CD4-positive, alpha-beta memory T cell (primary cell): Measurements from ENCODE around the gene AGPAT3. TPM values are rescaled to one million over a fixed set of nuclear protein-coding genes. Genes with fewer than 3 reads are reported as not detected.

Experiments
- CTCF ChIA-PET: fragments of 350-600 bp; sonication (Branson Sonifier 250); formaldehyde crosslinking; loops from one replicate; lab custom pipeline; 2021; ENCODE audit warnings: inconsistent platforms; ENCODE audit not compliant: partially characterized antibody; lab: Charles Lee
- POLR2A ChIA-PET: fragments of 350-600 bp; sonication (Branson Sonifier 250); formaldehyde crosslinking; loops from one replicate; lab custom pipeline; 2021; ENCODE audit not compliant: partially characterized antibody; lab: Charles Lee
- DNase-seq, 5 donors: peaks; one replicate each; pipeline versions ENCODE4 v3.0.0 to v3.0.0-alpha.2; 2020 to 2022; ENCODE audit warnings: mixed read lengths in 1 of 5
- H3K27ac ChIP-seq: one replicate; pipeline ENCODE4 v1.7.0; 2013; ENCODE audit warnings: low read depth, low read length
- H3K27me3 ChIP-seq: 2 replicates; pipeline ENCODE4 v1.7.0; 2013; ENCODE audit warnings: mild to moderate bottlenecking, low read length, moderate library complexity; ENCODE audit not compliant: insufficient read depth
- H3K36me3 ChIP-seq: 2 replicates; pipeline ENCODE4 v1.7.0; 2013; ENCODE audit warnings: mild to moderate bottlenecking, low read length, moderate library complexity; ENCODE audit not compliant: insufficient read depth
- H3K4me1 ChIP-seq: 2 replicates; pipeline ENCODE4 v1.7.0; 2013; ENCODE audit warnings: mild to moderate bottlenecking, low read length, moderate library complexity; ENCODE audit not compliant: insufficient read depth
- H3K4me3 ChIP-seq, 2 donors: one replicate each; pipeline ENCODE4 v1.7.0; 2013; ENCODE audit warnings: low read length in 2 of 2, mild to moderate bottlenecking in 1 of 2
- H3K9me3 ChIP-seq, 2 donors: one replicate each; pipeline ENCODE4 v1.7.0; 2013; ENCODE audit warnings: low read length in 2 of 2, control low read depth in 1 of 2; ENCODE audit not compliant: control insufficient read depth in 1 of 2
- H3K27ac Mint-ChIP-seq, 7 donors: one replicate each; pipeline ENCODE4 v1.8.0; 2020 to 2021; ENCODE audit warnings: mixed read lengths in 7 of 7, mild to moderate bottlenecking in 6 of 7, inconsistent platforms in 3 of 7, moderate library complexity in 3 of 7
- H3K27me3 Mint-ChIP-seq, 2 donors: one replicate each; pipeline ENCODE4 v1.8.0; 2020 to 2021; ENCODE audit warnings: mixed read lengths in 2 of 2
- H3K36me3 Mint-ChIP-seq, 2 donors: one replicate each; pipeline ENCODE4 v1.8.0; 2020 to 2021; ENCODE audit warnings: mixed read lengths in 2 of 2, inconsistent platforms in 1 of 2, mild to moderate bottlenecking in 1 of 2
- H3K4me1 Mint-ChIP-seq, 4 donors: one replicate each; pipeline ENCODE4 v1.8.0; 2020 to 2021; ENCODE audit warnings: mixed read lengths in 4 of 4, mild to moderate bottlenecking in 1 of 4
- H3K4me3 Mint-ChIP-seq, 8 donors: one replicate each; pipeline ENCODE4 v1.8.0; 2020 to 2021; ENCODE audit warnings: mixed read lengths in 8 of 8, mild to moderate bottlenecking in 7 of 8, moderate library complexity in 6 of 8, inconsistent platforms in 3 of 8
- H3K9me3 Mint-ChIP-seq, 8 donors: one replicate each; pipeline ENCODE4 v1.8.0; 2020 to 2021; ENCODE audit warnings: mixed read lengths in 8 of 8, mild to moderate bottlenecking in 5 of 8, inconsistent platforms in 3 of 8, moderate library complexity in 1 of 8
- intact Hi-C: fragments of 100-400 bp; cut with micrococcal nuclease; formaldehyde crosslinking; loops from one replicate; pipeline ENCODE4 v1.15.1; 2023
- polyA plus RNA-seq, 2 donors: library from polyadenylated mRNA; unstranded; fragments of 300-500 nt; fragmentation: Illumina TruSeq; gene quantifications; one replicate each; pipeline ENCODE4 v1.2.3, GENCODE V29; 2021
- total RNA-seq, 2 experiments: library from RNA; stranded (reverse); gene quantifications; one replicate each; pipeline ENCODE4 v1.2.3, GENCODE V29; 2021

Gene AGPAT3
- total and polyA plus RNA-seq, 4 experiments from 2014 or later, result 16.0 to 76.7 (median 46.7) TPM

DNA sequence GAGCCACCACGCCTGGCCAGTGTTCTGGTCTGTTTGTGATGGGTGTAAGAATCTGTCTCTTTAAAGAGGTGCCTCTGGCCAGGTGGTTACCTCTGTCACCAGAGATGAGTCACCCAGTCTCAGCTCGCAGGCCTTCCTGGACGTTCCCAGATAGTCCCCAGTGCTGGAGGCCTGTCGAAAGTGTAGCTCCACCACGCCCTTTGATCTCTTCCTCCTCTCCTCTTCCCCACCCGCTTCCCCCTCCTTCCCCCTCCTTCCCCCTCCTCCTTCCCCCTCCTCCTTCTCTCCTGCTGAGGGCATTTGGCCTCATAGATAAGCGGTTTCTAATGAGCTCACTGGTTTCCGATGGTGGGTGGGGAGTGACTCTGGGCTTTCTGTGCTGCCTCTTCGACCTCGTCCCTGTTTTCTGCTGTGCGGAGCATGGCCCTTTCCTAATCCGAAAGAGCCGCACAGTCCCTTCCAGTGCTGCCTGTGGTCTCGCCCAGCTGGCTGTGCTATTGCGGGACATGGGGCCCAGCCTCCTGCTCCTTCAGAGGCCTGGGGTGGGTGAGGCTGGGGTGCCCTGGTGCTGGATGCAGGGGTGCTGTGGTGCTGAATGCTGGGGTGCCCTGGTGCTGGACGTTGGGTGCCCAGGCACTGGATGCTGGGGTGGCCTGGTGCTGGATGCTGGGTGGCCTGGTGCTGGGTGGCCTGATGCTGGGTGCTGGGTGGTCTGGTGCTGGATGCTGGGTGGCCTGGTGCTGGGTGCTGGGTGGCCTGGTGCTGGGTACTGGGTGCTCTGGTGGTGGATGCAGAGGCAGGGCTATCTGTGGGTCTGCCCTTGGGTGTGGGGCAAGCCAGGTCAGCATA, 19.2 kb downstream of the AGPAT3 start:
- Mint-ChIP-seq H3K9me3 (no peaks in the 10 kb centered on the region), H3K27me3 (no peaks in the 10 kb centered on the region), H3K27ac (peak overlapping the region; percentile 70 to 86 (median 80)), H3K4me3 (peak overlapping the region in 5 of 8 donors; percentile 31 to 68 (median 51)), H3K4me1 (peaks cover 40 to 82% (median 54%) of the 10 kb centered on the region in 4 donors), H3K36me3 (peaks cover 4 to 29% of the 10 kb centered on the region in 2 donors)
- peak in 2 of 5 donors; percentile 11 to 65 for DNase-seq
- intact Hi-C loops, result no loop called here
- peak overlapping the region; percentile 12 for H3K27ac ChIP-seq
- H3K27me3 ChIP-seq, result no peaks in the 10 kb centered on the region
- H3K4me1 ChIP-seq, result peaks cover 67% of the 10 kb centered on the region
- CTCF ChIA-PET, result interaction anchor here (0.6 to 1.2 kb wide), 3 partner anchors 15 to 184 kb away, joined by 3 read pairs; no protein-coding TSS in a partner anchor
- POLR2A ChIA-PET, result interaction anchor here (0.7 to 1.5 kb wide), 5 partner anchors 9 to 53 kb away, joined by 3 read pairs; no protein-coding TSS in a partner anchor
- peaks cover 4% of the 10 kb centered on the region for H3K36me3 ChIP-seq
- no peak overlapping the region for H3K4me3 ChIP-seq
- H3K9me3 ChIP-seq, result no peaks in the 10 kb centered on the region

DNA sequence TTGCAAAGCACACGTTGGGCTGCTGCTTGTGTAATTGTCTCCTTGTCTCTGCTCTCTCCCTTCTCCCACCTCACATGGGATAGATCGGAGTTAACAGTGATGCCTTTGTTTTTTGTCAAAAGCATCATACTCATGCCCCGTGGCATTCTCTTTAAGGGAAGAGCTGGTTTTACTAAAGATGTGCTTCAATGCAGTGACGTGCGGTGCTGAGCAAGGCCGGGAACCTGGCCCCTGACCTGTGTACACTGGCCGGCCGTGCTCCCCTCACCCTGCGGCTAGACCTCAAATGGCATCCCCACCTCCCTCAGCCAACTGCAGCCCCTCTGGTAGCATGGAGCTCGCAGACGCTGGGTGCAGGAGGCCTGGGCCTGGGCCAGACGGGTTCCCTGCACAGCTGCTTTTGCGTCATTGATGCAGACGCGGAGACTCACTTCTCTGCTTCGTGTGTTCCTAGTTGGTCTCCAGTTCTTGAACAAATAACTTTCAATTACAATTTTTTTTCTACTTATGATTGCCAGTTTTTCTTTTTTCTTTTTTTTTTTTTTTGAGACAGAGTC, 19.9 kb downstream of the AGPAT3 start:
- intact Hi-C loops, result no loop called here
- H3K36me3 Mint-ChIP-seq, result peaks cover 6 to 26% of the 10 kb centered on the region in 2 donors
- DNase-seq, result no peak
- no peaks in the 10 kb centered on the region for H3K9me3 ChIP-seq
- peaks cover 68% of the 10 kb centered on the region for H3K4me1 ChIP-seq
- H3K27me3 ChIP-seq, result no peaks in the 10 kb centered on the region
- no peaks in the 10 kb centered on the region for H3K27me3 Mint-ChIP-seq
- CTCF ChIA-PET, result interaction anchor here (0.7 to 1.2 kb wide), 2 partner anchors 16 to 1707 kb away, joined by 3 read pairs; no protein-coding TSS in a partner anchor
- no peaks in the 10 kb centered on the region for H3K9me3 Mint-ChIP-seq
- H3K27ac ChIP-seq, result no peak overlapping the region
- peak overlapping the region in 5 of 8 donors; percentile 31 to 68 (median 51) for H3K4me3 Mint-ChIP-seq
- peak overlapping the region in 4 of 7 donors; percentile 68 to 79 (median 78) for H3K27ac Mint-ChIP-seq
- POLR2A ChIA-PET, result interaction anchor here (0.6 kb wide), 1 partner anchor 20 kb away, joined by 3 read pairs; no protein-coding TSS in a partner anchor
- no peak overlapping the region for H3K4me3 ChIP-seq
- H3K4me1 Mint-ChIP-seq, result peaks cover 38 to 82% (median 54%) of the 10 kb centered on the region in 4 donors
- peaks cover 4% of the 10 kb centered on the region for H3K36me3 ChIP-seq

DNA sequence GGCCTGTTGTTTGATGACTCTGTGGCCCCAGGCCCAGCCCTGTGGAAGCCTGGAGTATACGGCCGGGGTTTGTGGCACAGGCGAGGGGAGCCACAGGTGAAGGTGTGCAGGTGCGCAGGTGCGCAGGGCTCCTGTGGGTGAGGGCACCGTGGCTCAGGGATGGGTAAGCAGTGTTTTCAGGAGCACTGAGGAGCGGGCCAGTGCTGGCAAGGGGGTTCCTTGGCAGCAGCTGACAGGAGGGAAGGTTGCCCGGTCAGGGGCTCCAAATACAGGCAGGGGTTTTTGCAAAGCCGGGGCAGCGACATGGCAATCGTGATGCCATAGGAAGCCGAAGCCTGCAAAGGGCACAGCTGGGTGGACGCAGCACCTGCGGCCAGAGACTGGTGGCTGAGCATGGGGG, 20.7 kb downstream of the AGPAT3 start:
- Histone ChIP-seq H3K4me3 (no peak overlapping the region), H3K36me3 (peaks cover 4% of the 10 kb centered on the region), H3K9me3 (no peaks in the 10 kb centered on the region), H3K27ac (no peak overlapping the region), H3K4me1 (peaks cover 60% of the 10 kb centered on the region), H3K27me3 (no peaks in the 10 kb centered on the region)
- Mint-ChIP-seq H3K27ac (peak overlapping the region in 1 of 7 donors; percentile 7), H3K36me3 (peaks cover 9 to 24% of the 10 kb centered on the region in 2 donors), H3K4me1 (peaks cover 32 to 78% (median 49%) of the 10 kb centered on the region in 4 donors), H3K27me3 (no peaks in the 10 kb centered on the region), H3K4me3 (no peak overlapping the region), H3K9me3 (no peaks in the 10 kb centered on the region)
- DNase-seq, result no peak
- ChIA-PET POLR2A (no interaction called here), CTCF (interaction anchor here (0.7 to 1.6 kb wide), 2 partner anchors 46 to 1706 kb away, joined by 3 read pairs; no protein-coding TSS in a partner anchor)
- intact Hi-C loops, result no loop called here

DNA sequence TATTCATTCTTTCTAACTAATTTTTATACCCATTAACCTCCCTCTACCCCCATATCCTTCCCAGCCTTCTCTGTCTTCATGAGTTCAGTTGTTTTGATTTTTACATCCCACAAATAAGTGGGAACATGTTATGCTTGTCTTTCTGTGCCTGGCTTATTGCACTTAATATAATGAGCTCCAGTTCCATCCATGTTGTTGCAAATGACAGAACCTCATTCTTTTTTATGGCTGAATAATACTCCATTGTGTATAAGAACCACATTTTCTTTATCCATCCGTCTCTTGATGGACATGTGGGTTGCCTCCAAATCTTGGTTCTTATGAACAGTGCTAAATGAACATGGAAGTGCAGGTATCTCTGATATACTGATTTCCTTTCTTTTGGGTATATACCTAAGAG, 21.5 kb downstream of the AGPAT3 start:
- Histone ChIP-seq H3K27me3 (no peaks in the 10 kb centered on the region), H3K36me3 (peaks cover 4% of the 10 kb centered on the region), H3K27ac (no peak overlapping the region), H3K9me3 (no peaks in the 10 kb centered on the region), H3K4me3 (no peak overlapping the region), H3K4me1 (peaks cover 52% of the 10 kb centered on the region)
- ChIA-PET POLR2A (no interaction called here), CTCF (interaction anchor here (1.6 kb wide), 1 partner anchor 45 kb away, joined by 3 read pairs; no protein-coding TSS in a partner anchor)
- Mint-ChIP-seq H3K27ac (peak overlapping the region in 2 of 7 donors; percentile 35 to 53), H3K4me3 (no peak overlapping the region), H3K9me3 (no peaks in the 10 kb centered on the region), H3K27me3 (no peaks in the 10 kb centered on the region), H3K4me1 (peaks cover 28 to 72% (median 45%) of the 10 kb centered on the region in 4 donors), H3K36me3 (peaks cover 9 to 24% of the 10 kb centered on the region in 2 donors)
- intact Hi-C loops, result no loop called here
- DNase-seq, result no peak

DNA sequence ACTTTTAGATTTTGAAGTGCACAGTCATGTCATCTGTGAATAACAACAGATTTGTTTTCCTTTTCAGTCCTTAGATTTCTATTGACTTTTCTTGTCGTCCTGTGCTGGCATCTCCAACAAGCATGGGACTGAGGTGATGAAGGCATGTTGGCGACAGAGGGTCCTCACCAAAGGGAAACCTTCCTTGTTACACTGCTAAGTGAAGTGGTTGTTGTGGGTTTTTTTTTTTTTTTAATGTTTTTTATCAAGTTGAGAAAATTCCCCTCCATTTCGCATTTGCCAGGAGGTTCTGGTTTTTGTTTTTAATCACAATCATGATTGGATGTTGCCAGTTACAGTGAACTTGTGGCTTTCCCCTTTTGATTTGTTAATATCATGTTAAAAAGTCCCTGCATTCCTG, 24.0 kb downstream of the AGPAT3 start:
- intact Hi-C loops, result no loop called here
- peaks cover 50% of the 10 kb centered on the region for H3K4me1 ChIP-seq
- H3K4me3 ChIP-seq, result no peak overlapping the region
- peaks cover 31 to 73% (median 48%) of the 10 kb centered on the region in 4 donors for H3K4me1 Mint-ChIP-seq
- H3K27me3 Mint-ChIP-seq, result no peaks in the 10 kb centered on the region
- peaks cover 4% of the 10 kb centered on the region for H3K36me3 ChIP-seq
- no peak overlapping the region for H3K27ac ChIP-seq
- no peaks in the 10 kb centered on the region for H3K9me3 ChIP-seq
- POLR2A ChIA-PET, result no interaction called here
- no peak overlapping the region for H3K27ac Mint-ChIP-seq
- peaks cover 13 to 30% of the 10 kb centered on the region in 2 donors for H3K36me3 Mint-ChIP-seq
- H3K9me3 Mint-ChIP-seq, result peaks cover 0 to 3% (median 0%) of the 10 kb centered on the region in 8 donors
- no peaks in the 10 kb centered on the region for H3K27me3 ChIP-seq
- no peak overlapping the region for H3K4me3 Mint-ChIP-seq
- DNase-seq, result no peak
- CTCF ChIA-PET, result interaction anchor here (1.2 kb wide), 1 partner anchor 51 kb away, joined by 3 read pairs; no protein-coding TSS in a partner anchor

DNA sequence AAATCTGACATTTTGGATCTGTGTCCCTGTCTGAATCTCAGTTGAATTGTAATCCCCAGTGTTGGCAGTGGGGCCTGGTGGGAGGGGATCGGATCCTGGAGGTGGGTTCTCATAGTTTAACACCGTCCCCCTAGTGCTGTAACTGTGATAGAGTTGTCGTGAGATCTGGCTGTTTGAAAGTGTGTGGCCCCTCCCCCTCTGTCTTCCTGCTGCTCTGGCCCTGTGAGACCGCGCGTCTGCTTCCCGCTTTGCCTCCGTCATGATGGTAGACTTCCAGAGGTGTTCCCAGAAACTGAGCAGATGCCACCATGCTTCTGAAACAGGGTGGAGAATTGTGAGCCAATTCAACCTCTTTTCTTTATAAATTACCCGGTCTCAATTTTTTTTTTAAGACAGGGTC, 25.0 kb downstream of the AGPAT3 start:
- no peaks in the 10 kb centered on the region for H3K27me3 ChIP-seq
- H3K36me3 ChIP-seq, result peaks cover 4% of the 10 kb centered on the region
- H3K27ac Mint-ChIP-seq, result peak overlapping the region in 4 of 7 donors; percentile 15 to 84 (median 59)
- H3K4me1 Mint-ChIP-seq, result peaks cover 29 to 71% (median 47%) of the 10 kb centered on the region in 4 donors
- DNase-seq, result no peak
- H3K4me3 ChIP-seq, result no peak overlapping the region
- H3K4me1 ChIP-seq, result peaks cover 47% of the 10 kb centered on the region
- H3K27me3 Mint-ChIP-seq, result no peaks in the 10 kb centered on the region
- peak overlapping the region in 1 of 8 donors; percentile 8 for H3K4me3 Mint-ChIP-seq
- POLR2A ChIA-PET, result no interaction called here
- H3K9me3 ChIP-seq, result no peaks in the 10 kb centered on the region
- CTCF ChIA-PET, result no interaction called here
- peaks cover 0 to 3% (median 0%) of the 10 kb centered on the region in 8 donors for H3K9me3 Mint-ChIP-seq
- peaks cover 13 to 30% of the 10 kb centered on the region in 2 donors for H3K36me3 Mint-ChIP-seq
- intact Hi-C loops, result loop anchor here (5.0 kb wide), 1 partner anchor 47 kb away; no protein-coding TSS in a partner anchor
- H3K27ac ChIP-seq, result no peak overlapping the region
